HepG2 (cell line): ENCODE results near the gene TEX22. TPM values are rescaled to one million over a fixed set of nuclear protein-coding genes. Genes with fewer than 3 reads are reported as not detected.

Experiments
- ATAC-seq: fragments of 200-7000 bp; cut with Tn5 transposase; 3 replicates; pipeline ENCODE4 v1.9.1; 2020; ENCODE audit warnings: mild to moderate bottlenecking, moderate library complexity
- BruUV-seq: library from RNA; stranded (reverse); fragments of 400-500 nt; replicated peaks from 2 replicates; lab custom pipeline; 2021; lab: Mats Ljungman, UMichigan
- CTCF ChIA-PET: fragments of 300-600 bp; formaldehyde crosslinking; extraction: SDS; loops from one replicate; lab custom pipeline; 2021; ENCODE audit warnings: low total read pairs, inconsistent platforms, low intra/inter-chr PET ratio; lab: Yijun Ruan, JAX
- POLR2A ChIA-PET: fragments of 350-600 bp; sonication (Branson Sonifier 250); formaldehyde crosslinking; loops from one replicate; lab custom pipeline; 2020; ENCODE audit warnings: antibody characterized with exemption, inconsistent platforms; lab: Yijun Ruan, JAX
- DNase-seq: peaks from one replicate; pipeline ENCODE4 v3.0.0-alpha.2; 2015; ENCODE audit warnings: low spot score
- FAIRE-seq: peaks from 3 replicates; lab custom pipeline; 2011; peaks lifted over from hg19 to GRCh38; lab: Jason Lieb, UNC
- H2AFZ ChIP-seq: one replicate; pipeline ENCODE4 v1.6.1; 2011; ENCODE audit warnings: low read length, inconsistent platforms
- H3K27ac ChIP-seq: fragments of 300-600 bp; 3 replicates; pipeline ENCODE4 v1.8.0; 2011; ENCODE audit warnings: mixed run types, mild to moderate bottlenecking, mixed read lengths, low read length, inconsistent platforms; ENCODE audit not compliant: insufficient read depth; ENCODE audit errors: extremely low read length
- H3K27me3 ChIP-seq, 2 experiments: fragments of 200-600 bp in 1 of 2; 2 replicates in 1 of 2; 3 replicates in 1 of 2; pipeline versions ENCODE4 v1.6.0 to v1.8.0; 2011; ENCODE audit warnings: low read length in 2 of 2, mild to moderate bottlenecking in 2 of 2, moderate library complexity in 2 of 2, inconsistent platforms in 1 of 2; ENCODE audit not compliant: insufficient read depth in 2 of 2, control insufficient read depth in 1 of 2
- H3K36me3 ChIP-seq, 2 experiments: fragments of 200-600 bp in 1 of 2; replicated peaks in 1 of 2; 2 replicates in 1 of 2; 3 replicates in 1 of 2; pipeline versions ENCODE4 v1.5.1 to v1.8.0; 2011; ENCODE audit warnings: low read length in 2 of 2, inconsistent platforms in 1 of 2; ENCODE audit not compliant: insufficient read depth in 2 of 2, control insufficient read depth in 1 of 2
- H3K4me1 ChIP-seq: 2 replicates; pipeline ENCODE4 v1.5.1; 2012; ENCODE audit warnings: low read length, inconsistent platforms; ENCODE audit not compliant: insufficient read depth
- H3K4me2 ChIP-seq: 2 replicates; pipeline ENCODE4 v1.6.0; 2011; ENCODE audit warnings: low read depth, low read length, inconsistent platforms
- H3K4me3 ChIP-seq, 3 experiments: fragments of 200-600 bp in 1 of 3; sonication (generic), shearing (Covaris generic) in 1 of 3; replicated peaks in 1 of 3; 2 replicates each; pipeline ENCODE4 v1.5.1; 2011 to 2016; ENCODE audit warnings: low read length in 3 of 3, inconsistent platforms in 2 of 3, low read depth in 2 of 3, mild to moderate bottlenecking in 2 of 3, control low read depth in 1 of 3, mixed read lengths in 1 of 3; ENCODE audit not compliant: insufficient read depth in 1 of 3
- H3K79me2 ChIP-seq: one replicate; pipeline ENCODE4 v1.6.1; 2011; ENCODE audit warnings: low read length, inconsistent platforms; ENCODE audit not compliant: insufficient read depth
- H3K9ac ChIP-seq: 2 replicates; pipeline ENCODE4 v1.6.0; 2011; ENCODE audit warnings: mild to moderate bottlenecking, low read depth, low read length, inconsistent platforms; ENCODE audit not compliant: insufficient read depth
- H3K9me3 ChIP-seq: 2 replicates; pipeline ENCODE4 v1.5.1; 2012; ENCODE audit warnings: mild to moderate bottlenecking, low read length
- H4K20me1 ChIP-seq: 2 replicates; pipeline ENCODE4 v1.6.0; 2011; ENCODE audit warnings: inconsistent platforms, mild to moderate bottlenecking, low read length, moderate library complexity; ENCODE audit not compliant: insufficient read depth
- AGO2 ChIP-seq: fragments of 200-400 bp; formaldehyde crosslinking; optimal IDR thresholded peaks from 2 replicates; pipeline ENCODE3; 2017; ENCODE audit warnings: mild to moderate bottlenecking, low read depth, low read length, moderate library complexity
- ARID2 ChIP-seq: sonication (generic); formaldehyde crosslinking; IDR thresholded peaks from 2 replicates; pipeline ENCODE4 v1.8.1; 2022; ENCODE audit warnings: mild to moderate bottlenecking, missing genetic modification reagents, borderline replicate concordance
- HDAC1 ChIP-seq: sonication (generic); formaldehyde crosslinking; IDR thresholded peaks from 2 replicates; pipeline ENCODE4 v1.5.1; 2020; ENCODE audit warnings: mild to moderate bottlenecking, missing genetic modification reagents
- HNRNPL ChIP-seq: fragments of 200-400 bp; formaldehyde crosslinking; IDR thresholded peaks from 2 replicates; pipeline ENCODE4 v1.6.1; 2017; ENCODE audit warnings: mild to moderate bottlenecking, low read depth, low read length
- KDM6A ChIP-seq: IDR thresholded peaks from 2 replicates; pipeline ENCODE4 v1.6.1; 2016; ENCODE audit warnings: low read depth
- PHB2 ChIP-seq: fragments of 450-650 bp; IDR thresholded peaks from 2 replicates; pipeline ENCODE4 v1.6.1; 2018; ENCODE audit not compliant: partially characterized antibody
- ZFY ChIP-seq: sonication (generic); formaldehyde crosslinking; IDR thresholded peaks from 2 replicates; pipeline ENCODE4 v1.4.0; 2020; ENCODE audit warnings: missing genetic modification reagents
- ZNF543 ChIP-seq: sonication (generic); formaldehyde crosslinking; IDR thresholded peaks from 2 replicates; pipeline ENCODE4 v1.4.0; 2020; ENCODE audit warnings: mild to moderate bottlenecking, missing genetic modification reagents
- ZNF704 ChIP-seq: sonication (generic); formaldehyde crosslinking; IDR thresholded peaks from 2 replicates; pipeline ENCODE4 v1.8.1; 2023; ENCODE audit warnings: mild to moderate bottlenecking, inconsistent platforms, moderate library complexity, missing genetic modification reagents, borderline replicate concordance
- WGBS: methylation state at CpG from one replicate; pipeline ENCODE4 v1.1.6; 2017; ENCODE audit warnings: low lambda C conversion rate; 5-methylcytosine and 5-hydroxymethylcytosine counted together
- in situ Hi-C: cut with HindIII; loops from 2 replicates; pipeline ENCODE4 v1.10.0; 2017; ENCODE audit warnings: low pct_unique_long_range_greater_than_20kb; ENCODE audit not compliant: extremely low pct_ligation_motif_present
- intact Hi-C: fragments of 100-400 bp; cut with micrococcal nuclease; formaldehyde crosslinking; loops from one replicate; pipeline ENCODE4 v1.10.0; 2022; ENCODE audit not compliant: unreplicated experiment
- polyA plus RNA-seq, 8 experiments: library from polyadenylated mRNA; depleted of rRNA in 3 of 8; stranded (reverse) in 7 of 8; unstranded in 1 of 8; fragments of >200 nt; fragmentation: Illumina TruSeq in 4 of 8; extraction: Trizol in 4 of 8; gene quantifications; 2 replicates each; pipeline versions ENCODE4 v1.2.1 to v1.2.3, GENCODE V29; 2011 to 2016; ENCODE audit warnings: low read depth in 4 of 8, missing spikeins in 1 of 8, mixed read lengths in 1 of 8; ENCODE audit not compliant: insufficient read depth in 1 of 8
- total RNA-seq, 5 experiments: library from RNA; depleted of rRNA; stranded (reverse); fragments of >200 nt; fragmentation: Illumina TruSeq; extraction: Trizol; gene quantifications; 2 replicates each; pipeline ENCODE4 v1.2.3, GENCODE V29; 2016; ENCODE audit warnings: low read depth in 1 of 5

TEX22 gene
- total and polyA plus RNA-seq, 2 of the 13 experiments (the other 11 are each of a cell fraction or from before 2014, with no cell fraction given): 0.07 to 0.27 TPM

- TF ChIP-seq HDAC1 (CRISPR knock-in tag): no peak
- TF ChIP-seq, all 625 proteins: peak for 0
Observed at GRCh38 chr14:105368032-105368417, 30.3 kb upstream of the TEX22 start (continued).

- no TSS peak for BruUV-seq
- no peak for TF ChIP-seq ZFY (CRISPR knock-in tag)
- H4K20me1 ChIP-seq: no peaks in the 10 kb centered on the region
- H3K9ac ChIP-seq: no peak overlapping the region
- no peak overlapping the region for H3K4me2 ChIP-seq
- in situ Hi-C loops (no loop called here), intact Hi-C loops (no loop called here)
- H3K36me3 ChIP-seq: no peaks in the 10 kb centered on the region; a peak in 1 of 5 replicates
- DNase-seq (no peak), FAIRE-seq (no peak), ATAC-seq (no peak)
- H3K9me3 ChIP-seq: no peaks in the 10 kb centered on the region
- ChIA-PET CTCF (interaction anchor here (0.7 kb wide), 1 partner anchor 164 kb away, joined by 3 read pairs; no protein-coding TSS in a partner anchor), POLR2A (no interaction called here)
- H3K4me1 ChIP-seq: no peaks in the 10 kb centered on the region
- WGBS: 94% methylated on average over 19 of the region's 20 CpGs
- H3K27me3 ChIP-seq: no peaks in the 10 kb centered on the region
- no peaks in the 10 kb centered on the region for H3K79me2 ChIP-seq
- H3K27ac ChIP-seq: no peak overlapping the region
- no peak overlapping the region for H3K4me3 ChIP-seq
- H2AFZ ChIP-seq: no peak overlapping the region
Observed at GRCh38 chr14:105368426-105368825, 29.9 kb upstream of the TEX22 start.

GRCh38 chr14:105368910-105369652 is 29.3 kb upstream of the TEX22 start:
- Histone ChIP-seq H3K79me2 (no peaks in the 10 kb centered on the region), H4K20me1 (no peaks in the 10 kb centered on the region), H3K36me3 (no peaks in the 10 kb centered on the region; a peak in 1 of 5 replicates), H3K4me1 (no peaks in the 10 kb centered on the region), H2AFZ (no peak overlapping the region), H3K4me2 (no peak overlapping the region), H3K9ac (no peak overlapping the region), H3K9me3 (no peaks in the 10 kb centered on the region), H3K27me3 (no peaks in the 10 kb centered on the region), H3K27ac (no peak overlapping the region), H3K4me3 (no peak overlapping the region)
- 96% methylated on average over 7 of the region's 29 CpGs for WGBS
- in situ Hi-C loops (no loop called here), intact Hi-C loops (no loop called here)
- ATAC-seq: no peak
- TF ChIP-seq PHB2 (no peak), AGO2 (peak; percentile 21), ZNF704 (CRISPR knock-in tag) (no peak), KDM6A (CRISPR knock-in tag) (no peak), HNRNPL (peak; percentile 50; the same call in 1 of the 2 replicates), ZNF543 (CRISPR knock-in tag) (no peak), ARID2 (CRISPR knock-in tag) (no peak)
- BruUV-seq: no TSS peak
- POLR2A ChIA-PET: no interaction called here
- CTCF ChIA-PET: no interaction called here
- no peak for FAIRE-seq
- no peak for DNase-seq
